Measurements from ENCODE around the gene GABBR2. TPM values are rescaled to one million over a fixed set of nuclear protein-coding genes. Genes with fewer than 3 reads are reported as not detected.

The GABBR2 gene
- total and polyA plus RNA-seq, 2 of the 8 experiments (the other 6 are each of a cell fraction or from before 2014, with no cell fraction given) = 0.50 to 1.2 TPM

DNA sequence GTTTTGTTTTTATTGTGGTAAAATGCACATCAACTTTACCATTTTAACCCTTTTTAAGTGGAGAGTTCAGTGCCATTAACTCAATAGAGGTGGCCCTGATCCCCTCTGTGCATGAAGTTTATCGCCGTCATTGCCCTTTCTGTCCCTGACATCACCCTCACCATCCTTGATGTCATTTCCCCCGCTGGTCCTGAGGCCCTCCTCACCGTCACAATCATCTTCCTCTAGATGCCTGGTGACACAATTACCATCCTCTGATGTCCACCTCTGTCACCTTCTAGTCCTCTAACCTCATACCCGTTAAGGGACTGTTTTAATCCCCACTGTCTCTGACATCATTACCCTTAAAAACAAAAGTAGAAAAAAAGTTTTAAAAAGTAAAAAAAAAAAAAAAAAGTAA is 340.8 kb downstream of the GABBR2 start (continued):
- TF ChIP-seq CBX5 (IDR thresholded peaks at IDR 0.05; ENCODE audit: low read depth, low read length) = no peak

Data from H1 (cell line).